CD4-positive, alpha-beta T cell treated with Interleukin-15 for 4 hours (primary cell): Measurements from ENCODE around the gene FZD7.

Source experiments
- DNase-seq: peaks from one replicate; pipeline ENCODE4 v3.0.0-alpha.2; 2020; ENCODE audit warnings: low spot score

Gene FZD7

DNA sequence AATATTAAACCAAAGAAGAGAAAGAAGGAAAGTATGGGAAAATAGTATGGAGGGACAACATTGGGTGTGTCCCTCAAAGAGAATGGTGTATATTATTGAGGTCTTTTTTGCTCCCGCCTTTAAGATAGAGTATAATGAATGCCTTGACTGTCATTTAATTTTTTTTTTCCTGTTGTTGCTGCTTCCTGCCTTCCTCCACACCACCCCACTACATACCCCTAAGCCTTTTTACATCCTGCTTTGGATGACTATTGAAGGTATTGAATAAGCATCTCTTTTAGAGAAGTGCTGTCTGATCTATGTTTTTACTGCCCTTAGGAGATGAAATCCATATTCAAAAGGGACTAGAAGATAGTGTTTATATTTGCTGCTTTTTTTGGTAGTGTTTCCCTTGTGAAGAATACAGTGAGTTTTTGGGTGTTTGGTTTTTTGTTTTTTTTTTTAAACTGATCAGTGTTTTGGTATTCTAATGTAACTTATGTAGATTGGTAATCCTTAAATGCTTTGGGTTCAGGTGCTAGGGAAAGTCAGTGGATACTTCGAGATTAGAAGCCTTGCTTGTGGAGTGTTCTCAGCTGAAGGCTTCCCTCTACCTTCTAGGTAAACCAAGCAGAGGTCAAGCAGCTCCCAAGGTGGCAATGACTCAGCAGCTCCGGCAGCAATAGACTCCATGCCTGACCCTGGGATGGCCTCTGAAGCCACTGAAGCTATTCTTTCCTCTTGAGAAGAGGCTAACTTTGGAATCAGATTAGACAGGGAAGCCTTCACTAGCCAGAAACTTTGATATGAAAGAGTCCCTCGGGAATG, 5.0 kb downstream of the FZD7 start:
- DNase-seq, result no peak

DNA sequence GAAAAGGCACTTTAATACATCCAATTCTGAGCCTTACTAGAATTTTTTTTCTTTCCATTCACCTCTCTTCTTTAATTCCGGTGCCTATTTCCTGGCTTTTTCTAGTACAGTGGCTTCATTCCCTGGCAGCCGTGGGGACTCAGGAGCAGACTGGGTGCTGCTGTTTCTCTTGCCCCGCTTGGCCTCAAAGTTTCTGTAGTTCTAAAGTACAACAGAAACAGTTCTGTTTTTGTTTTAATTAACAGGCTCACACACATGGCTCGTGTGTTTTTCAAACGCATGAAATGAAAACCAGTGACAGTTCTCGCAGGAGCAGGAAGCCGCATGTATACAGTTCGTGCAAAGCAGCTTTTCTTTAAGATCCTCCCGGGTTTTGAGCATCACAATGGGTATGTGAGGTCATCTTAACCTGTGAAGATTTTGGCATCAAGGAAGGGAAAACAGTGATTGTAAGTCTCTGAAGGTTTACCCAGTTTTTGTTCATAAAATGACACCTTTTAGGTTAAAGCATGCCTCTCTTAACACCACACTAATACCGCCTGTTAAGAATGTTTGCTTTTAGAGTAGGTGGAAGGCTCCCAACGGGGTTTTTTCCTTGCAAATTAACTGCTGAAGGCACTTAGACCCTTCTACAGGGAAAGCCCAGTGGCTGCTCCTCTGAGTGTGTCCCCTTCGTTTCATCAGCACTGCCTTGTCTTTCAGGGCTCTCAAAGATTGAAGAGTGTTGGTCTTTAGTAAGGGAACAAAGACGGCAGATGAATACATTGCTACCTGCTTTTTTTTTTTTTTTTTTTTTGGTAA, 5.8 kb downstream of the FZD7 start:
- DNase-seq, result no peak

DNA sequence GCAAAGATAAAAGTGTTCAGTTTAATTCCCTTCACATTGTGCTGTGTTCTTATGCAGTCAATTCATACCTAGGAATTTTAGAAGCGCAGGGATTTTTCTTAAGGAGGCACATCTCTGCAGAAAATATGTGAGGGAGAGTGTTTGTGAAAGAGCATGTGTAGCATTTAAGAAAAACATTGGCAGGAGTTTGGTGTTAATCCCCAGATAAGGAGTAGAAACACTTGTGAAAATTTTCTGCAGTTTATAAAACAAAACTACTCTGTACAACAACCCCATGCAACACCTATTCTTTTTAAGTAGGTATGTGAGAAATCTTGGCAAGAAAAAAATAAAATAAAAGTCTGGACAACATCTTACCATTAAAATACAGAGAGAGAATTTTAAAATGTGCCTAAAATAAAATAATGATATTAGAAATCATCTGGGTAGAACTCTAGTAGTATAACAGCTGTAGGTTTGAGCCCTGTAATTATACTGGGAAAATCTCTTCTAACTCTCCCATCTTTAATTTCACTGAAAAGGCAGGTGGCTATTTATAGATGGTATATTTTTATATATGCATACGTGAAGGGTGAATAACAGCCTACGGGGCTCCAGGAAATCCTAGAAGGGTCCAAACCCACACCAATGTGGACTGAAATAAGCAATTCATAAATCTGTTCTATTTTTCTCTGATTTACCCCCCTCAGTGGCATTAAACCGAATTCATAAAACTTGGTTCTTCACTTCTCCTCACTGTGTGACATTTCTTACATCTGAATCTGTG, 6.6 kb downstream of the FZD7 start:
- no peak for DNase-seq

DNA sequence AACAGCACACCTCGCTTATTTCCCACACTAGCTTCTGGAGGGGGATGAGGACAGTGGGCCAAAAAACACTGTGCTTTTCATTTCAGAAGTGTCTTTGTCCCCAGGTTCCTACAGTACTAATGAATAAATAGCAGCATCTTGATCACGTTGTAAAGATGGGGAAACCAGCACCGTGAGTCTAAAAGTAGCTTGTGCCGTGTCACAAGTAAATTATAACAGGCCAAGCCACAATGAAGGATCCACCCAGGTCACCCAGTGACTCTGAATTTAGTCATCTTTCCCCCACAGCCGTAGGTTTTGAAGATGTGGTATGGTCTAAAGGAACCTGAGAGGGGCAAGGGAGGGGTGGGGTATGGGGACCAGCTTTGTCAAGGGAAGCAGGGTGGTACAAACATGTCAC, 8.8 kb downstream of the FZD7 start:
- DNase-seq, result no peak

DNA sequence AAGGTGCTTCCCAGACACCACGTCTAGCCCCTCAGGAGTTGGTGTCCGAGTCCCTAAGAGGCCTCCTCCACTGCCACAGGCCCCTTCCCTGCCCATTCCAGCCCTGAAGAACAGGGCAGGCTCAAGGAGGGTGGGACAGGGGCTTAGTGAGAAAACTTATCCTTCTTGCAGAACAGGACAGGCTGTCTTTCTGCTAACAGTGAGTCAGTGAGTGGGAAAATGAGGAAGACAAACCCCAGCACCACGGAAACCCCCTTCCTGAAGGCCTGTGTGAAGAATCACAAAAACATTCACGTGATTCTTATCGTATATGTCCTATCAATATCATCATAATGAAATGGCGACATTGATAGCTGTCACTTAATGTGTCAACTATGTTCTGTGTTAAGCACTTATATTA, 9.8 kb downstream of the FZD7 start:
- DNase-seq, result no peak

DNA sequence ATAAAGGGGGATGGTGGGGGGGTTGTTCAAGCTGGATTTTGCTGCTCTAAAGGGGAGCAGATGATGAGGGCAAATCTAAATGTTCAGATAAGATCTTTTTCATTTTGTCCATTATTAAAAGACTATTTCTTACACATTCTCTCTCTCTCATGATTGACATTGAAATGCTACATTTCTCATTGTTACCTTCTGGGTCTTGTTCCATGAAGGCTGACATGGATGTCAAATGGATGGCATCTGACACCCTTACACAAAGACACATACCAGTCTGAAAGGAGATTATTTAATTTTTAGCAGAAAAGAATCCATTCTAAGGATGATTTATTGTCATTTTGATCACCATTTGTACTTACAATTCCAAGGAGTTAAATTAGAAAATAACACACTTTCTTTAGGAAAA, 11.1 kb downstream of the FZD7 start:
- no peak for DNase-seq

DNA sequence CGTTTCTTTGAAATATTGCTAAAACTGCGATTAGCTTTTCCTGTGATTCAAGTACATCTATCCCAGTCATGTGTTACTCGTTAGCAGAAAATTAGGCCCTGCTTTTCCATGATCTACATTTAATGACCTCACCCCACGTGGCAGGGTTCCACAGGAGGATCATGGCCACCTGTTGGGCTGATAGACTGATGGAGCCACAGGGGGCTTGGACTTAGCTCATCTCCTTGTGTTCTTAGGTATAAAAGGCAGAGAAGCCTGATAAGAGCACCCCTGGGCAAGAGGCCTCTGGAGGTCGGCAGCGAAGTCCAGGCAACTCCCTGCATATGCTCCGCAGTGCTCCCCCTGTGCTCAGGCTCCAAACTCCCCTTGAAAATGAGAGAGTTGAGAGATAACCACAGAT, 12.9 kb downstream of the FZD7 start:
- no peak for DNase-seq

DNA sequence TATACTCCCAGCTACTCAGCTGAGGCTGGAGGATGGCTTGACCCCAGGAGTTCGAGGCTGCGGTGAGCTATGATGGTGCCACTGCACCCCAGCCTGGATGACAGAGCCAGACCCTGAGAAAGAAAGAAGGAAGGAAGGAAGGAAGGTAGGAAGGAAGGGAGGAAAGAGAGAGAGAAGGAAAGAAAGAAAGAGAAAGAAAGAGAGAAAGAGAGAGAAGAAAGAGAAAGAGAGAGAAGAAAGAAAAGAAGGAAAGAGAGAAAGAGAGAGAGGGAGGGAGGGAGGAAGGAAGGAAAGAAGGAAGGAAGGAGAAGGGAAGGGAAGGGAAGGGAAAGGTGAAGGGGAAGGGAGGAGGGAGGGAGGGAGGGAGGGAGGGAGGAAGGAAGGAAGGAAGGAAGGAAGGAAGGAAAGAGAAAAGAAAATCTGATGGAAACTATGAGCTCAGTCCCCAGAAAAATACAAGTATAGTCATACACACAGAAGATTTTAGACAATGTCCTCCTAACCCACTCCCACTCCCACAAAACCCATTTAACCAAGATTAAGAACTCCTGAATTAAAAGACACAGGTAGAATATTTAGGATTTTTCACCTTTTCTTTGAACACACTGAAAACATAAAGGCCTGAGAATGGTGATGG, 15.6 kb downstream of the FZD7 start:
- no peak for DNase-seq

DNA sequence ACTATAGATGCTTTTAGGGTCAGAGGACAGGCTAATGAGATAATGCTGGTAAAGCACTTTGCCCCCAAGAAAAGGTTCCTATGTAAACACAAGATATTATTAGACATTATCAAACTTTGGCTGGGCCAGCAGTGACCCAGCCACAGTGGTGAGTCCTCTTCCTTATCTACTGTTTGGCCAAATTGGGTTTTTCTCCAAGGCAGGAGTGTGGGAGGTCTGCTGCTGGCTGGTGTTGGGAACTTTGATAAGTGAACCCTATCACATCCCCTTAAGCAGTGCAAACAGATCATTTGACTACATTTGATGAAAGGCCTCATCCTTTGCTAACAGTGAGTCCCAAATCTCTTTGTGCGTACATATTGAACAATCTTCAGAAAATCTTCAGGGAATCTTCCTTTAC, 16.2 kb downstream of the FZD7 start:
- no peak for DNase-seq

DNA sequence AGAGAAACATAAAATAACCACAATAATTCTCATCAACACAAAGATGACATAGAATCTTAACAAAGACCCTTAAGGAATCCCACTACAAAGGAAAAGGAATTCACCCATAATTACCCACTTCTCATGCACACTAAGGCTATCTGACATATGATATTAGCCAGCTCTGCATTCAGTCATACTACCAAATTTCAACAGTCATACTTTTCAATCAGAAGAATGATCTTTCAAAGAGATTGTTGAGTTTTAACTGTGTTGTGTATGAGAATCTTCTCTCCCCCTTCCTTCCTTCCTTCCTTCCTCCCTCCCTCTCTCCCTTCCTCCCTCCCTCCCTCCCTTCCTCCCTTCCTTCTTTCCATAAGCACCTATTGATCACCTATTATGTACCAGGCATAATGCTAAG, 17.0 kb downstream of the FZD7 start:
- no peak for DNase-seq

DNA sequence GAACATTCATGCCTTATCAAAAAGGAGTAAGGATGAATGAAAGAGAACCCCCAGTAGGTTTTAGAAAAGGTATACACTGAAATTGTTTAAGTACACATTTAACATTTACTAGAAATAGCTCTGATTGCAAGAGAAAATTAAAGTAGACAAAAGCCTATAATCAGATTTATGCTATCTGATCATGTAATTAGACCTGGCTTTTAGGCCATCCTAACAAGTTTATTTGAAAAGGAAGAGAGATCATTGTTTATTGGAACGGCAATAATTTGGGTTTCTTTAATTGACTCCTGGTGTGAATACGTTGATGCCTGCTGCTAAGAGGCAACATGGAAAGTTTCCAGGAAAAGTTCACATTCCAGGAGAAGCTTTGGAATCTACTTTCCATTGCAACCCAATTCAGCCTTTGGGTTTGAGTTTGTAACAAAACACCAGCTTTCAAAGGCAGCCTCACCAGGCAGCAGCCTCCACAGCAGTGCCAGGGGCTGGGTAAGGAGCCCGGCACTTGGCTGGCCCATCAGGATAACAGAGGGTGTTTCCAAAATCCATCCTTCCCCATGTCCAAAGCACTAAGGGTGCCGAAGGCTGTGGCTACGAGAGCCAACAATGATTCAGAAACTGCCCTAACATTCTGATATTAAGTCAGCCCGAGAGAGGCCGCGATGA, 18.0 kb downstream of the FZD7 start:
- DNase-seq, result no peak

DNA sequence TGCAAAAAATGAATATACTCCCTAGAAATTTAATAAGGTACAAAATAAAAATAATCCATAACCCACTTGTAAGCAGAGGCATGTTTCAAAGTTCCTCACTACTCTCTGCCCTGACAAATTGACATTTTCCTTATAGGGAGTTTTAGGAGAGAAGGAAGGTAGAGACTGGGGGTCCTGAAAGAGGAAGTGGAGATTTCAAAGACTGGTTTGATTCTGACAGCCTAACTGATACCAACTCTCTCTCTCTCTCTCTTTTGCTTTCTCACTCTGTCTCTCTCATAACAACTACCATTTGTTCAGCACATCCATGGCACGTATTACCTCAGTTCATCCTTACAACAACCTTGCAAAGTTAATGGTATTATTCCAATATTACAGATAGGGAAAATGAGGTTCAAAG, 18.6 kb downstream of the FZD7 start:
- DNase-seq, result no peak

DNA sequence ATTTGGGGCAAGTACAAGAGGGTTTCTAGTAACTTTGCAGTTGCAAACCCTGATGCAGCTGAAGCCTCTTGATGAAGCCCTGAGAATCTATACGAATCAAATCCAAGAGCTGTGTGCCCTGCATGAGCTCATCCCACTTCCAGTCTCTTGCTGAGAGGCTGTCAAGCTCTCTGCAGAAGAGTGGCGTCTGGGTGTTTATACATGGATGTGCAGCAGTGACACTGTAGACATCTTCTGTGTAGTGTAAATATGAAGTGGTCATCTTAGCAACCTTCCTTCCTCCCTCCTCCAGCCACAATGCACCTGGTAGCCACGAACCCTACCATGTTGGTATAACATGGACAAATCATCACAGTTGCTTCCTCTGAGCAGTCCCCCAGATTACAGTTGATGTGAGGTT, 21.0 kb downstream of the FZD7 start:
- DNase-seq, result no peak

DNA sequence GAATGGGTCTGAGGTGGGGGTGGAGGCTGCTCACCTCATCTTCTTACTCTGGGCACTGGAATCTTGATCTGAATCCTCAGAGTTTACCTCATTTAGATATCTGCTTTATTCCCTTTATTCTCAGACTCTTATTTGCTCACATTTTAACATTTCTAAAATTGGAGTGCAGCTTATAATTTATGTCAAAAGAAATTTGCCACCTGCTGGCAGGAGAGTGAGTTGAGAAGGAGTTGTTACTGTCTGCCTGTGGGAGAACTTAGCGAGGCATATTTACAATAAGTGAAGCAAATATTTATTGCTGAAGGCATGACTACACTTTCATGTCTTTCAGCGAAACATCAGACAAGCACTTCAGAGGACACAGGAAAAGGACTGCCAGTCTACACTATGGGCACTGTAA, 23.0 kb downstream of the FZD7 start:
- DNase-seq, result no peak

DNA sequence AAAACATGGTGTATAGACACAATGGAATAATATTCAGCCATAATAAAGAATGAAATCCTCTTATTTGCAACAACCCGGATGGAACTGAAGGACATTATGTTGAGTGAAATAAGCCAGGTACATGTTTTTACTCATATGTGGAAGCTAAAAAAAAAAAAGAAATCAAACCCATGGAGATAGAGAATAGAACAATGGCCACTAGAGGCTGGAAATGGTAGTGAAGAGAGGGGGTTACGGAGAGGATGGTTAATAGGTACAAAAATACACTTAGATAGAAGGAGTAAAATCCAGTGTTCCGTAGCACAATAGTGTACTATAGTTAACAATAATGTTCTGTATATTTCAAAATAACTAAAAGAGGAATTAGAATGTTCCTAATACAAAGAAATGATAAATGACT, 26.6 kb downstream of the FZD7 start:
- no peak for DNase-seq

DNA sequence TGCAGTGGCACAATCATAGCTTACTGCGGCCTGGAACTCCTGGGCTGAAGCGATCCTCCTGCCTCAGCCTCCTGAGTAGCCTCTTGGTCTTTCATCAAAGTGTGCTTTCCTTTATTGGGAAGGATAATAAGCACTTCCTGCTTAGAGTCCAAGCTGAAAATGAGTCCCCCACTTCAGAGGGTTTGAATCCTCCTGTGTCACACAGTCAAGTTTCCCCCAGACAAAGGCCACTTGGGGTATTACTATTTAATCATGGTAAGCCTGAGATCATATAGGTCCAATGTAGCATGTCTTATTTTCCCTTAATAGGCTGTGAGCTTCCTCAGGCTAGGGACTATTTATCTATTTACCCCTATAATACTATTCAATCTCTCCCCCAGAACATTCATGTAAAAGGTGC, 28.0 kb downstream of the FZD7 start:
- no peak for DNase-seq

DNA sequence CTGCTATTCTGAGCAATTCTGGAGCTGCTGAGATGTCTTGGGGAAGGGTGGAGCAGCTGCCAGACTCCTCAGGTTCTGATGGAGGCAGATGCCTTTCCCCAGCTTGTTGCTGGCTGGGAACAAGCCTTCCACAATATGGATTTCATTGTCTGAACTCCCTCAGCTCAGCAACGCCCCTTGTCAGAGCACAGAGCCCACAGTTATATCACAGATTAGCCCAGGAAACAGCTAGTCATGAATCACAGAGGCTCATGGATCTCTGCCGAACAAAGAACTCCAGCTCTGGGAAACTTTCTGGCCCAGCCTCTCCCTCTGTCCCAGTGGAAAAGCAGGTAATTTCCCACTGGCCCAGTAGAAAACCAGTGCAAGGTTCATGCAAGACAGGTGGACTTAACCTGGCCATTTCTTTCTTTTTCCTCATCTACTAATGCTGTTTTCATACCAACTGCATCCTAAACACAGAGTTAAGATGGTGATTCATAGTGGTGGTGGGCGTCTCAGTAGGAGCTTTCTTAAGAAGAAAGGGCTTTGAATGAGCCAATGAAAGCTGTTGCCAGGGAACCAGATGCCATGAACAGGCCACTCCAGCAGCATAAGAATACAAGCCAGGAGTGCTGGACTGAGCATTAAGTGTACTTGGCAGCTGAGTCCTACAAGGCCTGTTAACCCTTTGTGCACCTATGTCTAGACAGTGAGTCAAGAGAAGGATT, 30.7 kb downstream of the FZD7 start:
- no peak for DNase-seq

DNA sequence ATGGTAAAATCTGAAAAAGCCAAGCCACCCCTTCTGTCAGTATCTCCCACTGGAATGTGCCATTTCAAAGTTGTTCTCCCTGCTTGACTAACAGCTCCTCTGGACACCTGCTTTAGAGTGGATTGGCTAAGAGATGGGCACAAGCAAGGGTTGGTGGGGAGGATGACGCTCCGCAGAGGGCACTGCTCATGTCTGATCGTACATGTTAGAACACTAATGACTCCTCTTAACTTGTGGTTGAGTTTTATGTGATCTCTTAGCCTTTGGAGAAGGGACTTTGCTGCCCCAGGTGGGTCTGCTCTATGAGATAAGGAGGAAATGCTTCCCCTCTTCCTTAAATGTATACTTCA, 31.2 kb downstream of the FZD7 start:
- DNase-seq, result no peak

DNA sequence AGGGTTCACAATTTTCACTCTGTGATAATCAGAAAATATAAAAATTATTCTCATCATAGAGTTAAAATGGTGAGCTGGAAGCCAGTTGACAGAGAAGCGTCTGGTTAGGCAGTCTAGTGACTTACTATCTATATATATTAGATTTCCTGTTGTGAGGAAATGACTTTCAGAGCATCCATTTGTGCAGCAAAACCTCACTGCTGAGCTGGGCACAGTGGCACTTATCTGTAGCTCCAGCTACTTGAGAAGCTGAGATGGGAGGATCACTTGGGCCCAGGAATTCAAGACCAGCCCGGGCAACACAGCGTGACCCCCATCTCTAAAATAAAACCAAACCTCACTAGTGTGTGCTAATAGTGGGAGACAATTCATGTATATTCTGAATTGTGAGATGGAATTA, 32.2 kb downstream of the FZD7 start:
- no peak for DNase-seq

DNA sequence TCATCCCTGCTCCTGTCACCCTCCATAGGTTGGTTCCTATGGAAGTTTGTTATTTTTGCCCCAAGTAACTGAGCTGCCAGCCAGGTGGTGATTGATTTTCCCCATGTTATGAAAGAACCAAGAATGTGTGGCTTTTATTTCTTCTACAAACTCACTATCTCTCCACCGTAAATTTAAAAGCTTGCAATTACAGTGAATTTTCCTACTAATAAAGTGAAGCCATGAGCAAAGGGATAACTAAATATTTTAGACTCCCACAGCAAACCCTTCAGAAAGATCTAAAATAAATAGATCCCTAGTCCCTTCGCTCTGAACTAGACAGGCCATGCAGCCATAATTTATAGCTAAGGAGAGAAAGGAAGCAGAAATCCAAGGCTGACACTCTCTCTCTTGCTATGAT, 33.2 kb downstream of the FZD7 start:
- no peak for DNase-seq

DNA sequence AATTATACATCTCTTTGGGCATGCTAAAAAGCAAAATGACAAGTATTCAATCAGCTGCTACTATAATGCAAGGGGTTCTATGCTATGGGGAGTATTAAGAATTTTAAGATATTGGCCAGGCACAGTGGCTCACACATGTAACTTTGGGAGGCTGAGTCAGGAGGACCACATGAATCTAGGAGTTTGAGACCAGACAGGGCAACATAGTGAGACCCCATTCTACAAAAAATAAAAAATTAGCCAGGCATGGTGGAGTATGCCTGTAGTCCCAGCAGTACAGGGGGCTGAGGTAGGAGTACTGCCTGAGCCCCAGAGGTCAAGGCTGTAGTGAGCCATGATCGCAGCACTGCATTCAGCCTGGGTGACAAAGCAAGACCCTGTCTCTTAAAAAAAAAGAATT, 33.9 kb downstream of the FZD7 start:
- no peak for DNase-seq
